Vagina (tissue), 2 donors: ENCODE data around the gene TCHH. TPM values are rescaled to one million over a fixed set of nuclear protein-coding genes. Genes with fewer than 3 reads are reported as not detected.

Experiments
- DNase-seq, 2 donors: peaks; one replicate each; pipeline ENCODE4 v3.0.0-alpha.2; 2017; ENCODE audit errors: extremely low spot score in 2 of 2
- H3K27ac ChIP-seq: fragments of 200-600 bp; sonication (generic); one replicate; pipeline ENCODE4 v1.5.1; 2019
- H3K27me3 ChIP-seq: fragments of 200-600 bp; sonication (generic); one replicate; pipeline ENCODE4 v1.5.1; 2019
- H3K36me3 ChIP-seq, 2 donors: fragments of 200-600 bp; sonication (generic); one replicate each; pipeline ENCODE4 v1.5.1; 2017 to 2019
- H3K4me1 ChIP-seq: fragments of 200-600 bp; sonication (generic); one replicate; pipeline ENCODE4 v1.5.1; 2019
- H3K4me3 ChIP-seq, 2 donors: fragments of 200-600 bp; sonication (generic); 1 replicate in 1 of 2; 2 replicates in 1 of 2; pipeline ENCODE4 v1.5.1; 2016 to 2019
- H3K9me3 ChIP-seq: fragments of 200-600 bp; sonication (generic); one replicate; pipeline ENCODE4 v1.5.1; 2019
- CTCF ChIP-seq, 3 experiments: fragments of 450-650 bp in 2 of 3; fragments of 200-600 bp in 1 of 3; sonication (generic) in 1 of 3; IDR thresholded peaks; one replicate each; pipeline ENCODE4 v1.5.1; 2017 to 2019; ENCODE audit warnings: antibody characterized with exemption in 3 of 3, mild to moderate bottlenecking in 2 of 3, moderate library complexity in 2 of 3
- POLR2A ChIP-seq, 2 donors: fragments of 450-650 bp; IDR thresholded peaks; one replicate each; pipeline ENCODE4 v1.6.1; 2017; ENCODE audit warnings: antibody characterized with exemption in 2 of 2, mild to moderate bottlenecking in 2 of 2, moderate library complexity in 2 of 2
- POLR2AphosphoS5 ChIP-seq, 2 donors: sonication (generic); formaldehyde crosslinking; IDR thresholded peaks; one replicate each; pipeline ENCODE4 v1.9.0; 2017; ENCODE audit warnings: antibody characterized with exemption in 2 of 2, mild to moderate bottlenecking in 2 of 2, low read depth in 1 of 2; ENCODE audit not compliant: insufficient read depth in 1 of 2
- intact Hi-C: fragments of 100-400 bp; cut with DNase I; formaldehyde crosslinking; loops from one replicate; pipeline ENCODE4 v1.15.1; 2023
- total RNA-seq: library from RNA; depleted of rRNA; stranded (reverse); fragments of >200 nt; gene quantifications from one replicate; pipeline ENCODE4 v1.2.3, GENCODE V29; 2016

The TCHH gene
- total RNA-seq, 1 donor from 2014 or later: 0.25 TPM

- Histone ChIP-seq H3K36me3 (no peaks in the 10 kb centered on the region), H3K9me3 (no peaks in the 10 kb centered on the region), H3K27ac (no peak overlapping the region), H3K27me3 (peaks cover 9% of the 10 kb centered on the region), H3K4me1 (peaks cover 40% of the 10 kb centered on the region), H3K4me3 (peak overlapping the region; percentile 33 to 48)
- DNase-seq: no peak
- intact Hi-C loops: no loop called here
- no peak for TF ChIP-seq POLR2A (IDR thresholded peaks at IDR 0.05)
- TF ChIP-seq CTCF (IDR thresholded peaks at IDR 0.05): no peak
- TF ChIP-seq POLR2AphosphoS5 (IDR thresholded peaks at IDR 0.05; ENCODE audit: insufficient read depth in 1 of 2, low read depth in 1 of 2): no peak
These were observed 3.0 kb downstream of the TCHH start for GRCh38 chr1:152112101-152112884.

GRCh38 chr1:152111515-152111968, 3.7 kb downstream of the TCHH start:
- H3K36me3 ChIP-seq: no peaks in the 10 kb centered on the region
- no peak overlapping the region for H3K27ac ChIP-seq
- intact Hi-C loops: no loop called here
- peaks cover 12% of the 10 kb centered on the region for H3K27me3 ChIP-seq
- H3K4me1 ChIP-seq: peaks cover 40% of the 10 kb centered on the region
- H3K9me3 ChIP-seq: no peaks in the 10 kb centered on the region
- no peak for DNase-seq
- H3K4me3 ChIP-seq: peak overlapping the region; percentile 33 to 48
- TF ChIP-seq POLR2A (IDR thresholded peaks at IDR 0.05) (no peak), CTCF (IDR thresholded peaks at IDR 0.05) (no peak), POLR2AphosphoS5 (IDR thresholded peaks at IDR 0.05; ENCODE audit: insufficient read depth in 1 of 2, low read depth in 1 of 2) (no peak)

GRCh38 chr1:152110860-152111514, 4.3 kb downstream of the TCHH start:
- Histone ChIP-seq H3K4me1 (peaks cover 40% of the 10 kb centered on the region), H3K36me3 (no peaks in the 10 kb centered on the region), H3K27me3 (peaks cover 12% of the 10 kb centered on the region)

GRCh38 chr1:152110365-152110859, 4.8 kb downstream of the TCHH start:
- Histone ChIP-seq H3K36me3 (no peaks in the 10 kb centered on the region), H3K27ac (no peak overlapping the region), H3K27me3 (peaks cover 12% of the 10 kb centered on the region), H3K4me1 (peaks cover 40% of the 10 kb centered on the region), H3K9me3 (no peaks in the 10 kb centered on the region), H3K4me3 (peak overlapping the region; percentile 33 to 48)
- intact Hi-C loops: no loop called here
- DNase-seq: no peak
- no peak for TF ChIP-seq POLR2AphosphoS5 (IDR thresholded peaks at IDR 0.05; ENCODE audit: insufficient read depth in 1 of 2, low read depth in 1 of 2)
- no peak for TF ChIP-seq CTCF (IDR thresholded peaks at IDR 0.05)
- no peak for TF ChIP-seq POLR2A (IDR thresholded peaks at IDR 0.05)

More at GRCh38 chr1:152110860-152111514, 4.3 kb downstream of the TCHH start:
- no peak for DNase-seq
- TF ChIP-seq POLR2AphosphoS5 (IDR thresholded peaks at IDR 0.05; ENCODE audit: insufficient read depth in 1 of 2, low read depth in 1 of 2) (no peak), POLR2A (IDR thresholded peaks at IDR 0.05) (no peak), CTCF (IDR thresholded peaks at IDR 0.05) (no peak)
- no peak overlapping the region for H3K27ac ChIP-seq
- H3K9me3 ChIP-seq: no peaks in the 10 kb centered on the region
- peak overlapping the region; percentile 33 to 48 for H3K4me3 ChIP-seq
- intact Hi-C loops: no loop called here

- intact Hi-C loops: no loop called here
- peak overlapping the region; percentile 33 to 48 for H3K4me3 ChIP-seq
- DNase-seq: no peak
- H3K36me3 ChIP-seq: no peaks in the 10 kb centered on the region
- no peak overlapping the region for H3K27ac ChIP-seq
- H3K27me3 ChIP-seq: peaks cover 12% of the 10 kb centered on the region
- no peaks in the 10 kb centered on the region for H3K9me3 ChIP-seq
- peaks cover 40% of the 10 kb centered on the region for H3K4me1 ChIP-seq
- TF ChIP-seq POLR2AphosphoS5 (IDR thresholded peaks at IDR 0.05; ENCODE audit: insufficient read depth in 1 of 2, low read depth in 1 of 2) (no peak), CTCF (IDR thresholded peaks at IDR 0.05) (no peak), POLR2A (IDR thresholded peaks at IDR 0.05) (no peak)
These were observed 5.3 kb downstream of the TCHH start for GRCh38 chr1:152109998-152110294.
